K562 (cell line): ENCODE measurements around the gene MASP1. TPM values are rescaled to one million over a fixed set of nuclear protein-coding genes. Genes with fewer than 3 reads are reported as not detected.

Experiments
- ARID2 ChIP-seq: fragments of 450-650 bp; IDR thresholded peaks from 2 replicates; pipeline ENCODE4 v1.6.1; 2017; ENCODE audit warnings: antibody characterized with exemption, mild to moderate bottlenecking
- ATF4 ChIP-seq: fragments of 450-650 bp; formaldehyde crosslinking; IDR thresholded peaks from 2 replicates; pipeline ENCODE4 v1.4.0; 2022; ENCODE audit warnings: mild to moderate bottlenecking, moderate library complexity
- CBFA2T2 ChIP-seq: fragments of 450-650 bp; conservative IDR thresholded peaks from 2 replicates; pipeline ENCODE4 v1.6.1; 2017; ENCODE audit warnings: mild to moderate bottlenecking
- DDX20 ChIP-seq: fragments of 450-650 bp; IDR thresholded peaks from 2 replicates; pipeline ENCODE4 v1.6.1; 2016; ENCODE audit warnings: missing genetic modification characterization, low read depth, mild to moderate bottlenecking, missing compliant biosample characterization, moderate library complexity
- FOXA3 ChIP-seq, 2 experiments: fragments of 450-650 bp in 1 of 2; sonication (generic) in 1 of 2; formaldehyde crosslinking; IDR thresholded peaks in 1 of 2; conservative IDR thresholded peaks in 1 of 2; 2 replicates each; pipeline versions ENCODE4 v1.4.0 to v1.8.0; 2020 to 2022; ENCODE audit warnings: mild to moderate bottlenecking in 2 of 2, missing genetic modification reagents in 1 of 2
- JUNB ChIP-seq: fragments of 450-650 bp; formaldehyde crosslinking; conservative IDR thresholded peaks from 2 replicates; pipeline ENCODE4 v1.4.0; 2020; ENCODE audit warnings: mild to moderate bottlenecking
- MYNN ChIP-seq, 2 experiments: sonication (generic); formaldehyde crosslinking in 1 of 2; IDR thresholded peaks; 2 replicates each; pipeline versions ENCODE4 v1.5.0 to v1.6.1; 2016 to 2020; ENCODE audit warnings: antibody characterized with exemption in 1 of 2, missing genetic modification reagents in 1 of 2
- NR3C1 ChIP-seq: sonication (generic); formaldehyde crosslinking; IDR thresholded peaks from 2 replicates; pipeline ENCODE4 v1.8.1; 2022; ENCODE audit warnings: missing genetic modification reagents
- NR4A1 ChIP-seq, 2 experiments: fragments of 250-450 bp in 1 of 2; fragments of 450-650 bp in 1 of 2; sonication (Bioruptor Pico) in 1 of 2; IDR thresholded peaks; 2 replicates each; pipeline versions ENCODE4 v1.4.0 to v1.6.1; 2016 to 2020; ENCODE audit warnings: mild to moderate bottlenecking in 2 of 2, missing compliant biosample characterization in 1 of 2, missing genetic modification characterization in 1 of 2, moderate library complexity in 1 of 2
- PHF21A ChIP-seq: fragments of 450-650 bp; IDR thresholded peaks from 2 replicates; pipeline ENCODE4 v1.6.1; 2017; ENCODE audit warnings: low read depth, borderline replicate concordance
- RAD51 ChIP-seq: fragments of 450-650 bp; IDR thresholded peaks from 2 replicates; pipeline ENCODE4 v1.7.1; 2016; ENCODE audit warnings: low read depth, mild to moderate bottlenecking, borderline replicate concordance
- TFE3 ChIP-seq: fragments of 450-650 bp; formaldehyde crosslinking; IDR thresholded peaks from 2 replicates; pipeline ENCODE4 v1.4.0; 2020; ENCODE audit warnings: mild to moderate bottlenecking, mixed read lengths
- TOE1 ChIP-seq, 2 experiments: fragments of 450-650 bp in 1 of 2; sonication (generic) in 1 of 2; formaldehyde crosslinking in 1 of 2; IDR thresholded peaks; 2 replicates each; pipeline versions ENCODE4 v1.7.1 to v1.8.0; 2016 to 2022; ENCODE audit warnings: borderline replicate concordance in 2 of 2, mild to moderate bottlenecking in 2 of 2, antibody characterized with exemption in 1 of 2, inconsistent platforms in 1 of 2, low read depth in 1 of 2, missing genetic modification reagents in 1 of 2, moderate library complexity in 1 of 2
- USF2 ChIP-seq: sonication (generic); formaldehyde crosslinking; IDR thresholded peaks from 2 replicates; pipeline ENCODE4 v1.5.0; 2020; ENCODE audit warnings: missing genetic modification reagents
- ZBTB1 ChIP-seq: sonication (generic); formaldehyde crosslinking; IDR thresholded peaks from 2 replicates; pipeline ENCODE4 v1.8.1; 2023; ENCODE audit warnings: missing genetic modification reagents, low read depth, mild to moderate bottlenecking, borderline replicate concordance
- ZNF785 ChIP-seq: fragments of 250-450 bp; sonication (Bioruptor Pico); IDR thresholded peaks from 2 replicates; pipeline ENCODE4 v1.4.0; 2020; ENCODE audit warnings: mild to moderate bottlenecking
- polyA plus RNA-seq, 8 experiments: library from polyadenylated mRNA; depleted of rRNA in 4 of 8; stranded (reverse) in 5 of 8; unstranded in 3 of 8; fragments of >200 nt; fragmentation: Nextera tagmentation in 2 of 8; fragmentation: Illumina TruSeq in 1 of 8; extraction: Ambion mirVana in 2 of 8; extraction: Trizol in 1 of 8; gene quantifications; 2 replicates each; pipeline versions ENCODE4 v1.2.1 to v1.2.3, GENCODE V29; 2011 to 2014; ENCODE audit warnings: inconsistent platforms in 1 of 8, missing spikeins in 1 of 8
- total RNA-seq, 7 experiments: library from RNA; depleted of rRNA in 6 of 7; stranded (reverse); fragments of >200 nt in 6 of 7; fragmentation: Illumina TruSeq in 2 of 7; extraction: Trizol in 2 of 7; gene quantifications; 2 replicates each; pipeline versions ENCODE4 v1.2.1 to v1.2.3, GENCODE V29; 2011 to 2021; ENCODE audit warnings: low replicate concordance in 1 of 7

MASP1 gene
- total and polyA plus RNA-seq, 9 of the 15 experiments (the other 6 are each of a cell fraction or from before 2014, with no cell fraction given), result 0.03 to 0.24 (median 0.20) TPM; not detected in 3

- TF ChIP-seq TOE1 (IDR thresholded peaks at IDR 0.05; ENCODE audit: borderline replicate concordance), result peak; percentile 60; the same call in 1 of the 2 replicates
- TF ChIP-seq TOE1 (CRISPR knock-in tag; IDR thresholded peaks at IDR 0.05; ENCODE audit: borderline replicate concordance, low read depth), result no peak
- no peak for TF ChIP-seq NR4A1 (CRISPR knock-in tag; IDR thresholded peaks at IDR 0.05)
- no peak for TF ChIP-seq NR4A1 (tag; IDR thresholded peaks at IDR 0.05)
- TF ChIP-seq ZNF785, result no peak
- TF ChIP-seq RAD51, result peak; percentile 83
- no peak for TF ChIP-seq ARID2
- no peak for TF ChIP-seq FOXA3 (CRISPR knock-in tag; conservative IDR thresholded peaks at IDR 0.05 in 1 of 2, IDR thresholded peaks at IDR 0.05 in 1 of 2)
- no peak for TF ChIP-seq ATF4
- TF ChIP-seq USF2 (CRISPR knock-in tag), result peak; percentile 60
- peak; percentile 36 for TF ChIP-seq CBFA2T2
- no peak for TF ChIP-seq NR3C1 (CRISPR knock-in tag)
- TF ChIP-seq MYNN (IDR thresholded peaks at IDR 0.05), result no peak
- TF ChIP-seq MYNN (CRISPR knock-in tag; IDR thresholded peaks at IDR 0.05), result no peak
- TF ChIP-seq JUNB (CRISPR knock-in tag), result no peak
- TF ChIP-seq ZBTB1 (CRISPR knock-in tag), result no peak
- peak; percentile 94 for TF ChIP-seq TFE3
- TF ChIP-seq DDX20 (tag), result no peak
- TF ChIP-seq PHF21A, result no peak
Observed at GRCh38 chr3:187296058-187296457, 4.5 kb upstream of the MASP1 start (continued).
